Mesendoderm (in vitro differentiated cells): ENCODE results near the gene ANKRD30B.
"Not testable (repeated sequence)": the region's sequence is repeated elsewhere in the genome, so short reads cannot be mapped to it uniquely, and the experiment has no call there.

ENCODE experiments used
- DNase-seq: peaks from one replicate; pipeline ENCODE4 v3.0.0; 2013
- H2AK5ac ChIP-seq: 2 replicates; pipeline ENCODE4 v1.6.1; 2013; ENCODE audit warnings: low read length, inconsistent platforms
- H2BK120ac ChIP-seq: 2 replicates; pipeline ENCODE4 v1.6.1; 2013; ENCODE audit warnings: low read depth, mild to moderate bottlenecking, low read length, moderate library complexity, mixed read lengths
- H2BK15ac ChIP-seq: replicated peaks from 2 replicates; pipeline ENCODE4 v1.6.1; 2013; ENCODE audit warnings: low read depth, mild to moderate bottlenecking, moderate library complexity
- H2BK5ac ChIP-seq: 2 replicates; pipeline ENCODE4 v1.6.1; 2013; ENCODE audit warnings: low read length, inconsistent platforms
- H3K18ac ChIP-seq: 2 replicates; pipeline ENCODE4 v1.6.1; 2013; ENCODE audit warnings: mild to moderate bottlenecking, low read length, mixed read lengths
- H3K23ac ChIP-seq: one replicate; pipeline ENCODE4 v1.6.1; 2013; ENCODE audit warnings: low read length
- H3K27ac ChIP-seq: 2 replicates; pipeline ENCODE4 v1.5.1; 2013; ENCODE audit warnings: low read depth, mild to moderate bottlenecking, inconsistent platforms, low read length, moderate library complexity
- H3K27me3 ChIP-seq: 2 replicates; pipeline ENCODE4 v1.6.1; 2013; ENCODE audit warnings: low read length, control low read depth, mild to moderate bottlenecking, inconsistent platforms; ENCODE audit not compliant: insufficient read depth, poor library complexity
- H3K36me3 ChIP-seq: 2 replicates; pipeline ENCODE4 v1.6.1; 2013; ENCODE audit warnings: low read length, inconsistent platforms; ENCODE audit not compliant: control insufficient read depth, insufficient read depth
- H3K4ac ChIP-seq: one replicate; pipeline ENCODE4 v1.6.1; 2013; ENCODE audit warnings: low read depth, mild to moderate bottlenecking, low read length, moderate library complexity
- H3K4me1 ChIP-seq: 2 replicates; pipeline ENCODE4 v1.6.1; 2013; ENCODE audit warnings: low read depth, low read length, inconsistent platforms; ENCODE audit not compliant: control insufficient read depth
- H3K4me2 ChIP-seq: 2 replicates; pipeline ENCODE4 v1.6.1; 2013; ENCODE audit warnings: low read length
- H3K4me3 ChIP-seq: 2 replicates; pipeline ENCODE4 v1.5.1; 2013; ENCODE audit warnings: mild to moderate bottlenecking, low read length
- H3K56ac ChIP-seq: one replicate; pipeline ENCODE4 v1.6.1; 2013; ENCODE audit warnings: low read length
- H3K79me1 ChIP-seq: 2 replicates; pipeline ENCODE4 v1.6.1; 2013; ENCODE audit warnings: low read length, inconsistent platforms
- H3K79me2 ChIP-seq: 2 replicates; pipeline ENCODE4 v1.6.1; 2013; ENCODE audit warnings: mild to moderate bottlenecking, low read length; ENCODE audit not compliant: control insufficient read depth, insufficient read depth
- H3K9ac ChIP-seq: 2 replicates; pipeline ENCODE4 v1.6.1; 2013; ENCODE audit warnings: low read length, inconsistent platforms
- H4K5ac ChIP-seq: one replicate; pipeline ENCODE4 v1.6.1; 2013; ENCODE audit warnings: low read length
- H4K8ac ChIP-seq: one replicate; pipeline ENCODE4 v1.6.1; 2013; ENCODE audit warnings: low read depth, mild to moderate bottlenecking, control low read depth, low read length, moderate library complexity
- WGBS: extraction: QIAGEN DNeasy Blood & Tissue Kit; methylation state at CpG from one replicate; pipeline ENCODE4 v1.1.7; 2013; ENCODE audit warnings: low lambda C conversion rate, missing lambda C conversion rate; ENCODE audit not compliant: insufficient coverage; ENCODE audit errors: extremely low coverage; 5-methylcytosine and 5-hydroxymethylcytosine counted together

Gene ANKRD30B

DNA sequence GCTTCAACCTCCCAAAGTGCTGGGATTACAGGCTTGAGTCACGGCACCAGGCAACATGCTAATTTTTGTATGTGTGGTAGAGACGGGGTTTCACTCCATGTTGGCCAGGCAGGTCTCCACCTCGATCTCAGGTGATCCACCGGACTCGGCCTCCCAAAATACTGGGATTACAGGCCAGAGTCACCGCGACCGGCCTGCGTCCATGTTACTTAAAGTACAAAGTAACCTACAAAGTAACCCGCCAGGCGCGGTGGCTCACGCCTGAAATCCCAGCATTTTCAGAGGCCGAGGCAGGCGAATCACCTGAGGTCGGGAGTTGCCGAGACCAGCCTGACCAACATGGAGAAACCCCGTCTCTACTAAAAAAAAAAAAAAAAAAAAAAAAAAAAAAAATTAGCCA lies 1.1 kb upstream of the ANKRD30B start:
- no peaks in the 10 kb centered on the region for H3K36me3 ChIP-seq
- H4K5ac ChIP-seq, result no peak overlapping the region
- H4K8ac ChIP-seq, result no peak overlapping the region
- no peak overlapping the region for H3K4ac ChIP-seq
- no peak overlapping the region for H2BK15ac ChIP-seq
- H3K4me2 ChIP-seq, result no peak overlapping the region
- H3K56ac ChIP-seq, result no peak overlapping the region
- H3K27ac ChIP-seq, result no peak overlapping the region
- H3K27me3 ChIP-seq, result no peaks in the 10 kb centered on the region
- no peaks in the 10 kb centered on the region for H3K79me1 ChIP-seq
- WGBS, result no CpG with 5 or more reads among the region's 18 CpGs
- no peak overlapping the region for H2AK5ac ChIP-seq
- H3K18ac ChIP-seq, result no peak overlapping the region
- H3K9ac ChIP-seq, result no peak overlapping the region
- H2BK120ac ChIP-seq, result no peak overlapping the region
- no peak overlapping the region for H3K4me3 ChIP-seq
- H2BK5ac ChIP-seq, result no peak overlapping the region
- H3K79me2 ChIP-seq, result no peaks in the 10 kb centered on the region
- no peak overlapping the region for H3K23ac ChIP-seq
- H3K4me1 ChIP-seq, result no peaks in the 10 kb centered on the region
- no peak for DNase-seq

DNA sequence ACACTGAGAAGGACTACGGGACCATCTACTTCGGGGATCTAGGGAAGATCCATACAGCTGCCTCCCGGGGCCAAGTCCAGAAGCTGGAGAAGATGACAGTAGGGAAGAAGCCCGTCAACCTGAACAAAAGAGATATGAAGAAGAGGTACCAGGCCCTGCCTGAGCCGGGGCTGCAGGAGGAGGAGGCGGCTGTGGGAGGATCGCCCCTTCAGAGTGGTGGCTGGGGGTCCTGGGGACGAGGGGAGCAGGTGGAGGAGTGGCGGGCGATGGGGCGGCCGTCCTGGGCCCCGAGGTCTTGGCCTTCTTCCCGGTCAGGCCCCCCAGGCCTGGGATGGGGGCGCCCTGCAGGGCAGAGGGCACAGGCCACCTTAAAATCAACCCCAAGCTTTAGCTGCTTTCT lies 524 bp downstream of the ANKRD30B start:
- Histone ChIP-seq H3K18ac (no peak overlapping the region), H3K9ac (no peak overlapping the region), H3K4me3 (no peak overlapping the region), H4K8ac (no peak overlapping the region), H3K56ac (no peak overlapping the region), H2BK120ac (no peak overlapping the region), H3K4me2 (no peak overlapping the region), H2BK5ac (no peak overlapping the region), H3K36me3 (no peaks in the 10 kb centered on the region), H3K79me2 (no peaks in the 10 kb centered on the region), H2AK5ac (no peak overlapping the region), H3K4ac (no peak overlapping the region), H3K27me3 (no peaks in the 10 kb centered on the region), H3K4me1 (no peaks in the 10 kb centered on the region), H4K5ac (no peak overlapping the region), H3K79me1 (no peaks in the 10 kb centered on the region), H2BK15ac (no peak overlapping the region), H3K27ac (no peak overlapping the region), H3K23ac (no peak overlapping the region)
- no CpG with 5 or more reads among the region's 15 CpGs for WGBS
- no peak for DNase-seq

DNA sequence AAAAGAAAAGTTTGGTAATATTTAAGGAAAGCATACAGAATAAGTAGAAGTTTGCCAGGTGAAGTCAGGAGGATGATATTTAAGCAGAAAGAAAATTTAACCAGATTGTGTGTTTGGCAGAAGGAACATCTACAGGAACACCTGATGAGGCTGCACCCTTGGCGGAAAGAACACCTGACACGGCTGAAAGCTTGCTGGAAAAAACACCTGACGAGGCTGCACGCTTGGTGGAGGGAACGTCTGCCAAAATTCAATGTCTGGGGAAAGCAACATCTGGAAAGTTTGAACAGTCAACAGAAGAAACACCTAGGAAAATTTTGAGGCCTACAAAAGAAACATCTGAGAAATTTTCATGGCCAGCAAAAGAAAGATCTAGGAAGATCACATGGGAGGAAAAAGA lies 15.6 kb downstream of the ANKRD30B start:
- no CpG with 5 or more reads among the region's 5 CpGs for WGBS
- H2BK15ac ChIP-seq, H3K79me2 ChIP-seq, H2BK5ac ChIP-seq, H3K56ac ChIP-seq, H2BK120ac ChIP-seq, H3K4me3 ChIP-seq, H3K18ac ChIP-seq, H3K27me3 ChIP-seq, H3K4me1 ChIP-seq, DNase-seq, H3K79me1 ChIP-seq, H3K36me3 ChIP-seq, H4K5ac ChIP-seq, H3K9ac ChIP-seq, H3K27ac ChIP-seq, H4K8ac ChIP-seq, H2AK5ac ChIP-seq, H3K4ac ChIP-seq, H3K23ac ChIP-seq, H3K4me2 ChIP-seq: not testable (repeated sequence)

DNA sequence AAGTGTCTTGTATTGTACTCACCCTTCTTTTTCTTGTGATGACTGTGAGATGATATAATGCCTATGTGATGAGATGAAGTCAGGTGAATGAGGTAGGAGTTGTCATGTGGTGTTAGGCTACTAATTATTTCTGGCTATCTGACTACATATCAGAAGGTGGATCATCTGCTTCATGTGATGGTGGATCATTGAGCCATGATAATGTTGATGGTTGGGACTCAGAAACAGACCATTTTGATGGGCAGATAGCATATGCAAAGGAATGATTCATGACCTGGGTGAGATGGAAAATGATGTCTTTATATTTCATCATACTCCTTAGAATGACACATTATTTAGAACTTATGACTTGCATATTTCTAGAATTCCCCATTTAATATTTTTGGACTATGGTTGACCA lies 19.5 kb downstream of the ANKRD30B start:
- no peak overlapping the region for H3K23ac ChIP-seq
- H3K27ac ChIP-seq, result no peak overlapping the region

DNA sequence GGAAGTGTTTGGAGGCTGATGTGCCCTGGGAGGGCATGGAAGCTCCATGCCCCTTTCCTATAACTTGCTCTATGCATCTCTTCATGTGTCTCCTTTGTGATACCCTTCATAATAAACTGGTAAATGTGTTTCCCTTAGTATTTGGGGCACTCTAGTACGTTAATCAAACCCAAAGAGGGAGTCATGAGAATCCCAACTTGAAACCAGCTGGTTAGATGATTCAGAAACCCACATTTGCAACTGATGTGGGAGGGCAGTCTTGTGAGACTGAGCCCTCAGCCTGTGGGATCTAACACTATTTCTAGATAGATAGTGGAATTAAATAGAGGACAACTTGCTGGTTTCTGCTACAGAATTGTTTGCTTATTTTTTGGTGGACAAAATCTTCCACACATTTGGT lies 20.3 kb downstream of the ANKRD30B start:
- Histone ChIP-seq H3K23ac (no peak overlapping the region), H3K9ac (no peak overlapping the region), H3K4ac (no peak overlapping the region), H3K4me3 (no peak overlapping the region), H3K79me2 (no peaks in the 10 kb centered on the region), H2BK15ac (no peak overlapping the region), H2BK120ac (no peak overlapping the region), H3K4me1 (no peaks in the 10 kb centered on the region), H3K36me3 (no peaks in the 10 kb centered on the region), H2AK5ac (no peak overlapping the region), H3K18ac (no peak overlapping the region), H3K79me1 (no peaks in the 10 kb centered on the region), H4K8ac (no peak overlapping the region), H3K27me3 (no peaks in the 10 kb centered on the region), H3K27ac (no peak overlapping the region), H4K5ac (no peak overlapping the region), H3K4me2 (no peak overlapping the region), H3K56ac (no peak overlapping the region), H2BK5ac (no peak overlapping the region)
- no CpG with 5 or more reads among the region's 1 CpG for WGBS
- DNase-seq, result no peak

More for the DNA sequence above, 19.5 kb downstream of the ANKRD30B start:
- Histone ChIP-seq H4K5ac (no peak overlapping the region), H3K4me2 (no peak overlapping the region), H3K18ac (no peak overlapping the region), H3K4me3 (no peak overlapping the region), H4K8ac (no peak overlapping the region), H3K4me1 (no peaks in the 10 kb centered on the region), H2BK120ac (no peak overlapping the region), H3K36me3 (no peaks in the 10 kb centered on the region), H3K79me1 (no peaks in the 10 kb centered on the region), H2BK5ac (no peak overlapping the region), H2BK15ac (no peak overlapping the region), H2AK5ac (no peak overlapping the region), H3K79me2 (no peaks in the 10 kb centered on the region), H3K56ac (no peak overlapping the region), H3K4ac (no peak overlapping the region), H3K9ac (no peak overlapping the region), H3K27me3 (no peaks in the 10 kb centered on the region)
- no peak for DNase-seq

DNA sequence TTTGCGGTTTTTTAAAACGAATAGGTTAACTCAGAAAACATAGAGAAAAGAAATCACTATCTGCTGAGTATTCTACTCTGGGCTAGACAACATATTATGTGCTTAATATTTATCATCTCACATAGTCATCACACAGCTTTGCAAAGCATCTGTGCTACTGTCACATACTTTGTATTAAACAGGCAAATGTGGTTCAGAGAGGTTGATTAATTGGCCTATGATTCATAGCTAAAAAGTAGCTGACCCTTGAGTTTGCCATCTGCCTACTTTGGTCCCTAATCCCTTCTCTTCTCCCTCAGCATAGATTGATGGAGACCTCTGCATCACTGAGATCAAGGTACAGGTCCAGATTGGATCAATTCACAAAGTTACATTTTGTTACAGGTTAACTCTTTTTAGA lies 21.4 kb downstream of the ANKRD30B start:
- no peak overlapping the region for H3K4ac ChIP-seq
- no peaks in the 10 kb centered on the region for H3K27me3 ChIP-seq
- H3K79me1 ChIP-seq, result no peaks in the 10 kb centered on the region
- no peak overlapping the region for H3K9ac ChIP-seq
- no peaks in the 10 kb centered on the region for H3K36me3 ChIP-seq
- H2BK120ac ChIP-seq, result no peak overlapping the region
- H3K4me3 ChIP-seq, result no peak overlapping the region
- no peak overlapping the region for H2BK5ac ChIP-seq
- no peak overlapping the region for H4K8ac ChIP-seq
- no peak overlapping the region for H4K5ac ChIP-seq
- H3K23ac ChIP-seq, result no peak overlapping the region
- no peak overlapping the region for H3K56ac ChIP-seq
- no peak overlapping the region for H2AK5ac ChIP-seq
- no peak overlapping the region for H3K27ac ChIP-seq
- no peak overlapping the region for H2BK15ac ChIP-seq
- no peaks in the 10 kb centered on the region for H3K79me2 ChIP-seq
- H3K18ac ChIP-seq, result no peak overlapping the region
- H3K4me1 ChIP-seq, result no peaks in the 10 kb centered on the region
- WGBS, result no CpG with 5 or more reads among the region's 2 CpGs
- H3K4me2 ChIP-seq, result no peak overlapping the region
- no peak for DNase-seq
